GM23338 (cell line): ENCODE data around the gene CHCHD5. TPM values are rescaled to one million over a fixed set of nuclear protein-coding genes. Genes with fewer than 3 reads are reported as not detected.

Source experiments
- ATAC-seq: fragments of 200-7000 bp; cut with Tn5 transposase; 3 replicates; pipeline ENCODE4 v1.9.1; 2020
- DNase-seq: peaks from one replicate; pipeline ENCODE4 v3.0.0-alpha.2; 2015; ENCODE audit warnings: low spot score
- H2AFZ ChIP-seq: fragments of 200-600 bp; sonication (generic); 2 replicates; pipeline ENCODE4 v1.8.0; 2016; ENCODE audit warnings: antibody characterized with exemption, mild to moderate bottlenecking, moderate library complexity
- H3F3A ChIP-seq: fragments of 200-600 bp; sonication (generic); replicated peaks from 2 replicates; pipeline ENCODE4 v1.8.0; 2017; ENCODE audit warnings: antibody characterized with exemption, mixed run types, low read depth
- H3K27ac ChIP-seq: fragments of 200-600 bp; sonication (generic); 2 replicates; pipeline ENCODE4 v1.6.1; 2016; ENCODE audit warnings: low read depth
- H3K27me3 ChIP-seq: fragments of 200-600 bp; sonication (generic); 2 replicates; pipeline ENCODE4 v1.8.0; 2016; ENCODE audit warnings: mild to moderate bottlenecking, mixed run types, moderate library complexity; ENCODE audit not compliant: insufficient read depth
- H3K36me3 ChIP-seq: fragments of 200-600 bp; sonication (generic); 2 replicates; pipeline ENCODE4 v1.8.0; 2016; ENCODE audit warnings: mild to moderate bottlenecking; ENCODE audit not compliant: insufficient read depth
- H3K4me1 ChIP-seq: fragments of 200-600 bp; sonication (generic); 2 replicates; pipeline ENCODE4 v1.8.0; 2016; ENCODE audit warnings: mild to moderate bottlenecking, moderate library complexity; ENCODE audit not compliant: insufficient read depth
- H3K4me2 ChIP-seq: fragments of 200-600 bp; sonication (generic); 2 replicates; pipeline ENCODE4 v1.7.1; 2017; ENCODE audit warnings: mixed run types
- H3K4me3 ChIP-seq: fragments of 200-600 bp; sonication (generic); 2 replicates; pipeline ENCODE4 v1.6.1; 2016; ENCODE audit warnings: mixed run types
- H3K79me2 ChIP-seq: fragments of 200-600 bp; sonication (generic); replicated peaks from 2 replicates; pipeline ENCODE4 v1.8.0; 2017; ENCODE audit warnings: mild to moderate bottlenecking; ENCODE audit not compliant: insufficient read depth
- H3K9me2 ChIP-seq: fragments of 200-600 bp; sonication (generic); 2 replicates; pipeline ENCODE4 v1.8.0; 2017; ENCODE audit not compliant: insufficient read depth
- H4K20me1 ChIP-seq: fragments of 200-600 bp; sonication (generic); replicated peaks from 2 replicates; pipeline ENCODE4 v1.8.0; 2017; ENCODE audit warnings: mild to moderate bottlenecking; ENCODE audit not compliant: insufficient read depth
- H3K27ac Mint-ChIP-seq: 2 replicates; pipeline ENCODE4 v1.8.0; 2020; ENCODE audit warnings: inconsistent platforms, mild to moderate bottlenecking, moderate library complexity, mixed read lengths
- H3K27me3 Mint-ChIP-seq: 3 replicates; pipeline ENCODE4 v1.8.0; 2022; ENCODE audit warnings: low read depth, mild to moderate bottlenecking, moderate library complexity, mixed read lengths, inconsistent platforms; ENCODE audit not compliant: insufficient read depth, poor library complexity
- H3K36me3 Mint-ChIP-seq: 3 replicates; pipeline ENCODE4 v1.8.0; 2021; ENCODE audit warnings: low read depth, mild to moderate bottlenecking, inconsistent platforms, moderate library complexity, mixed read lengths
- H3K4me1 Mint-ChIP-seq: 3 replicates; pipeline ENCODE4 v1.8.0; 2020; ENCODE audit warnings: mild to moderate bottlenecking, inconsistent platforms, mixed read lengths
- H3K4me3 Mint-ChIP-seq: 3 replicates; pipeline ENCODE4 v1.8.0; 2021; ENCODE audit warnings: moderate library complexity, mild to moderate bottlenecking, inconsistent platforms, mixed read lengths
- H3K9me3 Mint-ChIP-seq: 3 replicates; pipeline ENCODE4 v1.8.0; 2020; ENCODE audit warnings: moderate library complexity, mild to moderate bottlenecking, inconsistent platforms, mixed read lengths
- CREB1 ChIP-seq: fragments of 250-450 bp; sonication (Bioruptor Pico); IDR thresholded peaks from 2 replicates; pipeline ENCODE4 v1.5.0; 2020; ENCODE audit warnings: low read depth, mild to moderate bottlenecking, moderate library complexity
- EZH2 ChIP-seq: fragments of 200-600 bp; sonication (generic); IDR thresholded peaks from one replicate; pipeline ENCODE4 v1.8.0; 2017; ENCODE audit warnings: antibody characterized with exemption, mild to moderate bottlenecking, low read depth; ENCODE audit not compliant: unreplicated experiment
- EZH2phosphoT487 ChIP-seq: fragments of 200-600 bp; sonication (generic); IDR thresholded peaks from one replicate; pipeline ENCODE4 v1.8.1; 2018; ENCODE audit warnings: antibody characterized with exemption; ENCODE audit not compliant: unreplicated experiment
- JUNB ChIP-seq: IDR thresholded peaks from one replicate; pipeline ENCODE4 v1.6.1; 2016; ENCODE audit warnings: antibody characterized with exemption; ENCODE audit not compliant: unreplicated experiment
- NANOG ChIP-seq: IDR thresholded peaks from 2 replicates; pipeline ENCODE4 v1.6.1; 2016; ENCODE audit warnings: antibody characterized with exemption, borderline replicate concordance
- POLR2AphosphoS5 ChIP-seq: IDR thresholded peaks from 2 replicates; pipeline ENCODE4 v1.6.1; 2016; ENCODE audit warnings: antibody characterized with exemption, low read depth
- REST ChIP-seq: IDR thresholded peaks from one replicate; pipeline ENCODE4 v1.6.1; 2018; ENCODE audit warnings: antibody characterized with exemption; ENCODE audit not compliant: unreplicated experiment
- STAT1 ChIP-seq: IDR thresholded peaks from one replicate; pipeline ENCODE4 v1.6.1; 2016; ENCODE audit warnings: antibody characterized with exemption; ENCODE audit not compliant: unreplicated experiment
- ZNF114 ChIP-seq: fragments of 250-450 bp; sonication (Bioruptor Pico); IDR thresholded peaks from 2 replicates; pipeline ENCODE4 v1.5.0; 2020; ENCODE audit warnings: mild to moderate bottlenecking, moderate library complexity
- ZNF331 ChIP-seq: fragments of 250-450 bp; sonication (Bioruptor Pico); IDR thresholded peaks from 2 replicates; pipeline ENCODE4 v1.5.0; 2020; ENCODE audit warnings: low read depth, mild to moderate bottlenecking, moderate library complexity
- polyA plus RNA-seq: library from polyadenylated mRNA; unstranded; fragments of >200 nt; fragmentation: Nextera tagmentation; extraction: Ambion mirVana; gene quantifications from 2 replicates; pipeline ENCODE4 v1.2.1, GENCODE V29; 2016
- total RNA-seq: library from RNA; depleted of rRNA; stranded (reverse); fragments of >200 nt; shearing (Covaris generic); gene quantifications from 2 replicates; pipeline ENCODE4 v1.2.3, GENCODE V29; 2014
- TF ChIP-seq, protein P1 (sequence below): IDR thresholded peaks from 2 replicates; pipeline ENCODE4 v1.6.1; 2016; ENCODE audit warnings: antibody characterized with exemption
- TF ChIP-seq, protein P2 (sequence below): fragments of 250-450 bp; sonication (Bioruptor Pico); IDR thresholded peaks from 2 replicates; pipeline ENCODE4 v1.5.0; 2020; ENCODE audit warnings: mild to moderate bottlenecking, moderate library complexity
- TF ChIP-seq, protein P3 (sequence below), 2 experiments: fragments of 200-600 bp in 1 of 2; sonication (generic) in 1 of 2; conservative IDR thresholded peaks; 2 replicates each; pipeline versions ENCODE4 v1.5.1 to v1.6.1; 2016 to 2017; ENCODE audit warnings: antibody characterized with exemption in 2 of 2, low read depth in 2 of 2, mild to moderate bottlenecking in 2 of 2, moderate library complexity in 1 of 2

Gene CHCHD5
- total and polyA plus RNA-seq, 2 experiments from 2014 or later: 15.5 to 69.9 TPM

GRCh38 chr2:112602917-112603316 is 18.5 kb downstream of the CHCHD5 start:
- TF ChIP-seq, protein P1, sequence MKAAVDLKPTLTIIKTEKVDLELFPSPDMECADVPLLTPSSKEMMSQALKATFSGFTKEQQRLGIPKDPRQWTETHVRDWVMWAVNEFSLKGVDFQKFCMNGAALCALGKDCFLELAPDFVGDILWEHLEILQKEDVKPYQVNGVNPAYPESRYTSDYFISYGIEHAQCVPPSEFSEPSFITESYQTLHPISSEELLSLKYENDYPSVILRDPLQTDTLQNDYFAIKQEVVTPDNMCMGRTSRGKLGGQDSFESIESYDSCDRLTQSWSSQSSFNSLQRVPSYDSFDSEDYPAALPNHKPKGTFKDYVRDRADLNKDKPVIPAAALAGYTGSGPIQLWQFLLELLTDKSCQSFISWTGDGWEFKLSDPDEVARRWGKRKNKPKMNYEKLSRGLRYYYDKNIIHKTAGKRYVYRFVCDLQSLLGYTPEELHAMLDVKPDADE: no peak
- TF ChIP-seq JUNB (no peak), ZNF114 (CRISPR knock-in tag) (no peak), CREB1 (CRISPR knock-in tag) (no peak), EZH2 (no peak), STAT1 (no peak), ZNF331 (CRISPR knock-in tag) (no peak), REST (no peak), NANOG (no peak), EZH2phosphoT487 (no peak), POLR2AphosphoS5 (no peak)
- TF ChIP-seq, protein P2, sequence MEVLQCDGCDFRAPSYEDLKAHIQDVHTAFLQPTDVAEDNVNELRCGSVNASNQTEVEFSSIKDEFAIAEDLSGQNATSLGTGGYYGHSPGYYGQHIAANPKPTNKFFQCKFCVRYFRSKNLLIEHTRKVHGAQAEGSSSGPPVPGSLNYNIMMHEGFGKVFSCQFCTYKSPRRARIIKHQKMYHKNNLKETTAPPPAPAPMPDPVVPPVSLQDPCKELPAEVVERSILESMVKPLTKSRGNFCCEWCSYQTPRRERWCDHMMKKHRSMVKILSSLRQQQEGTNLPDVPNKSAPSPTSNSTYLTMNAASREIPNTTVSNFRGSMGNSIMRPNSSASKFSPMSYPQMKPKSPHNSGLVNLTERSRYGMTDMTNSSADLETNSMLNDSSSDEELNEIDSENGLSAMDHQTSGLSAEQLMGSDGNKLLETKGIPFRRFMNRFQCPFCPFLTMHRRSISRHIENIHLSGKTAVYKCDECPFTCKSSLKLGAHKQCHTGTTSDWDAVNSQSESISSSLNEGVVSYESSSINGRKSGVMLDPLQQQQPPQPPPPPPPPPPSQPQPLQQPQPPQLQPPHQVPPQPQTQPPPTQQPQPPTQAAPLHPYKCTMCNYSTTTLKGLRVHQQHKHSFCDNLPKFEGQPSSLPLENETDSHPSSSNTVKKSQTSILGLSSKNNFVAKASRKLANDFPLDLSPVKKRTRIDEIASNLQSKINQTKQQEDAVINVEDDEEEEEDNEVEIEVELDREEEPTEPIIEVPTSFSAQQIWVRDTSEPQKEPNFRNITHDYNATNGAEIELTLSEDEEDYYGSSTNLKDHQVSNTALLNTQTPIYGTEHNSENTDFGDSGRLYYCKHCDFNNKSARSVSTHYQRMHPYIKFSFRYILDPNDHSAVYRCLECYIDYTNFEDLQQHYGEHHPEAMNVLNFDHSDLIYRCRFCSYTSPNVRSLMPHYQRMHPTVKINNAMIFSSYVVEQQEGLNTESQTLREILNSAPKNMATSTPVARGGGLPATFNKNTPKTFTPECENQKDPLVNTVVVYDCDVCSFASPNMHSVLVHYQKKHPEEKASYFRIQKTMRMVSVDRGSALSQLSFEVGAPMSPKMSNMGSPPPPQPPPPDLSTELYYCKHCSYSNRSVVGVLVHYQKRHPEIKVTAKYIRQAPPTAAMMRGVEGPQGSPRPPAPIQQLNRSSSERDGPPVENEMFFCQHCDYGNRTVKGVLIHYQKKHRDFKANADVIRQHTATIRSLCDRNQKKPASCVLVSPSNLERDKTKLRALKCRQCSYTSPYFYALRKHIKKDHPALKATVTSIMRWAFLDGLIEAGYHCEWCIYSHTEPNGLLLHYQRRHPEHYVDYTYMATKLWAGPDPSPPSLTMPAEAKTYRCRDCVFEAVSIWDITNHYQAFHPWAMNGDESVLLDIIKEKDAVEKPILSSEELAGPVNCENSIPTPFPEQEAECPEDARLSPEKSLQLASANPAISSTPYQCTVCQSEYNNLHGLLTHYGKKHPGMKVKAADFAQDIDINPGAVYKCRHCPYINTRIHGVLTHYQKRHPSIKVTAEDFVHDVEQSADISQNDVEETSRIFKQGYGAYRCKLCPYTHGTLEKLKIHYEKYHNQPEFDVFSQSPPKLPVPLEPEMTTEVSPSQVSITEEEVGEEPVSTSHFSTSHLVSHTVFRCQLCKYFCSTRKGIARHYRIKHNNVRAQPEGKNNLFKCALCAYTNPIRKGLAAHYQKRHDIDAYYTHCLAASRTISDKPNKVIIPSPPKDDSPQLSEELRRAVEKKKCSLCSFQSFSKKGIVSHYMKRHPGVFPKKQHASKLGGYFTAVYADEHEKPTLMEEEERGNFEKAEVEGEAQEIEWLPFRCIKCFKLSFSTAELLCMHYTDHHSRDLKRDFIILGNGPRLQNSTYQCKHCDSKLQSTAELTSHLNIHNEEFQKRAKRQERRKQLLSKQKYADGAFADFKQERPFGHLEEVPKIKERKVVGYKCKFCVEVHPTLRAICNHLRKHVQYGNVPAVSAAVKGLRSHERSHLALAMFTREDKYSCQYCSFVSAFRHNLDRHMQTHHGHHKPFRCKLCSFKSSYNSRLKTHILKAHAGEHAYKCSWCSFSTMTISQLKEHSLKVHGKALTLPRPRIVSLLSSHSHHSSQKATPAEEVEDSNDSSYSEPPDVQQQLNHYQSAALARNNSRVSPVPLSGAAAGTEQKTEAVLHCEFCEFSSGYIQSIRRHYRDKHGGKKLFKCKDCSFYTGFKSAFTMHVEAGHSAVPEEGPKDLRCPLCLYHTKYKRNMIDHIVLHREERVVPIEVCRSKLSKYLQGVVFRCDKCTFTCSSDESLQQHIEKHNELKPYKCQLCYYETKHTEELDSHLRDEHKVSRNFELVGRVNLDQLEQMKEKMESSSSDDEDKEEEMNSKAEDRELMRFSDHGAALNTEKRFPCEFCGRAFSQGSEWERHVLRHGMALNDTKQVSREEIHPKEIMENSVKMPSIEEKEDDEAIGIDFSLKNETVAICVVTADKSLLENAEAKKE (CRISPR knock-in tag): no peak
- TF ChIP-seq, protein P3, sequence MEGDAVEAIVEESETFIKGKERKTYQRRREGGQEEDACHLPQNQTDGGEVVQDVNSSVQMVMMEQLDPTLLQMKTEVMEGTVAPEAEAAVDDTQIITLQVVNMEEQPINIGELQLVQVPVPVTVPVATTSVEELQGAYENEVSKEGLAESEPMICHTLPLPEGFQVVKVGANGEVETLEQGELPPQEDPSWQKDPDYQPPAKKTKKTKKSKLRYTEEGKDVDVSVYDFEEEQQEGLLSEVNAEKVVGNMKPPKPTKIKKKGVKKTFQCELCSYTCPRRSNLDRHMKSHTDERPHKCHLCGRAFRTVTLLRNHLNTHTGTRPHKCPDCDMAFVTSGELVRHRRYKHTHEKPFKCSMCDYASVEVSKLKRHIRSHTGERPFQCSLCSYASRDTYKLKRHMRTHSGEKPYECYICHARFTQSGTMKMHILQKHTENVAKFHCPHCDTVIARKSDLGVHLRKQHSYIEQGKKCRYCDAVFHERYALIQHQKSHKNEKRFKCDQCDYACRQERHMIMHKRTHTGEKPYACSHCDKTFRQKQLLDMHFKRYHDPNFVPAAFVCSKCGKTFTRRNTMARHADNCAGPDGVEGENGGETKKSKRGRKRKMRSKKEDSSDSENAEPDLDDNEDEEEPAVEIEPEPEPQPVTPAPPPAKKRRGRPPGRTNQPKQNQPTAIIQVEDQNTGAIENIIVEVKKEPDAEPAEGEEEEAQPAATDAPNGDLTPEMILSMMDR (conservative IDR thresholded peaks at IDR 0.05; ENCODE audit: low read depth in 2 of 2): no peak
- Mint-ChIP-seq H3K27me3 (peaks cover 6% of the 10 kb centered on the region), H3K4me1 (peaks cover 2% of the 10 kb centered on the region; the same call in 2 of the 3 replicates), H3K4me3 (no peak overlapping the region), H3K9me3 (no peaks in the 10 kb centered on the region), H3K27ac (no peak overlapping the region), H3K36me3 (no peaks in the 10 kb centered on the region)
- H3K27me3 ChIP-seq: no peaks in the 10 kb centered on the region
- H4K20me1 ChIP-seq: no peaks in the 10 kb centered on the region
- no peaks in the 10 kb centered on the region for H3F3A ChIP-seq
- H3K79me2 ChIP-seq: no peaks in the 10 kb centered on the region
- H3K4me2 ChIP-seq: no peak overlapping the region
- H3K4me1 ChIP-seq: no peaks in the 10 kb centered on the region
- no peak overlapping the region for H3K4me3 ChIP-seq
- DNase-seq: no peak
- no peaks in the 10 kb centered on the region for H3K9me2 ChIP-seq
- no peak overlapping the region for H3K27ac ChIP-seq
- no peaks in the 10 kb centered on the region for H3K36me3 ChIP-seq
- no peak overlapping the region for H2AFZ ChIP-seq
- ATAC-seq: no peak
